SH-SY5Y (cell line): Measurements from ENCODE around the gene GPR137.

ENCODE experiments used
- GATA2 ChIP-seq: IDR thresholded peaks from 2 replicates; pipeline ENCODE4 v1.6.1; 2011; ENCODE audit warnings: mild to moderate bottlenecking, low read depth, low read length
- GATA3 ChIP-seq: IDR thresholded peaks from 2 replicates; pipeline ENCODE4 v1.6.1; 2011; ENCODE audit warnings: low read depth, mild to moderate bottlenecking, low read length, moderate library complexity

DNA sequence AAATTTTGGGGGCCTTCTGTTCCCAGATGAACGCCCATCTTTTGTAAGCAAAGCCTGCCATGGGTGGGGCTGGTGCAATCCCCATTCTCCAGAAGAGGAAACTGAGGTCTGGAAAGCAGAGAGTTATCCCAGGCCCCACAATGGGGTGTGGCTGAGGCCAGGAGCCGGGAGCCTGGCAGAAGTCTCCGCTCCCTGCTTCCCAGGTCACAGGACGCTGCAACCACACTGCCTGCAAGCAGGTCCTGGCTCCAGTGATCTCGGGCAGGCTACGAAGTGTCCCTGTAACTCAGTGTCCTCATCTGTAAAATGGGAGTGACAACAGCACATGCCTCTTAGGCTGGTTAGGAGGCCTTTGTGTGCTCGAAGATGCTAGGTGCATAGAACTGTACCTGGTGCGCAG is 32.6 kb upstream of the GPR137 start:
- TF ChIP-seq GATA2 (no peak), GATA3 (no peak)
